Endothelial cell of umbilical vein (primary cell): Measurements from ENCODE around the gene VASN. TPM values are rescaled to one million over a fixed set of nuclear protein-coding genes. Genes with fewer than 3 reads are reported as not detected.

Source experiments
- BruUV-seq: library from RNA; stranded (reverse); fragments of 400-500 nt; replicated peaks from 2 replicates; lab custom pipeline; 2021; lab: Mats Ljungman, UMichigan
- CTCF ChIA-PET: fragments of 300-600, 350-600 bp; sonication (Branson Sonifier 250); formaldehyde crosslinking; loops from one replicate; lab custom pipeline; 2021; ENCODE audit warnings: antibody characterized with exemption, inconsistent platforms; lab: Charles Lee
- POLR2A ChIA-PET: fragments of 300-600, 350-600 bp; sonication (Branson Sonifier 250); formaldehyde crosslinking; loops from one replicate; lab custom pipeline; 2021; ENCODE audit warnings: antibody characterized with exemption, inconsistent platforms; lab: Charles Lee
- DNase-seq: peaks from one replicate; pipeline ENCODE4 v3.0.0-alpha.2; 2011; ENCODE audit warnings: low read depth, low spot score
- FAIRE-seq: peaks from 2 replicates; lab custom pipeline; 2011; peaks lifted over from hg19 to GRCh38; lab: Jason Lieb, UNC
- H2AFZ ChIP-seq: 2 replicates; pipeline ENCODE4 v1.6.0; 2012; ENCODE audit warnings: low read depth, low read length, control low read depth, inconsistent platforms
- H3K27ac ChIP-seq: 2 replicates; pipeline ENCODE4 v1.5.1; 2011; ENCODE audit warnings: low read depth, mild to moderate bottlenecking, control low read depth, low read length, moderate library complexity; ENCODE audit not compliant: insufficient read depth
- H3K27me3 ChIP-seq, 2 experiments: 2 replicates each; pipeline versions ENCODE4 v1.6.0 to v1.6.1; 2011; ENCODE audit warnings: low read length in 2 of 2, mixed read lengths in 1 of 2; ENCODE audit not compliant: control insufficient read depth in 2 of 2, insufficient read depth in 2 of 2
- H3K36me3 ChIP-seq, 2 experiments: 2 replicates in 1 of 2; 3 replicates in 1 of 2; pipeline ENCODE4 v1.5.1; 2011; ENCODE audit warnings: low read length in 2 of 2, mild to moderate bottlenecking in 1 of 2, moderate library complexity in 1 of 2; ENCODE audit not compliant: control insufficient read depth in 2 of 2, insufficient read depth in 2 of 2; ENCODE audit errors: extremely low read depth in 1 of 2
- H3K4me1 ChIP-seq: 3 replicates; pipeline ENCODE4 v1.5.1; 2011; ENCODE audit warnings: mild to moderate bottlenecking, low read length; ENCODE audit not compliant: control insufficient read depth, insufficient read depth; ENCODE audit errors: extremely low read depth
- H3K4me2 ChIP-seq: 2 replicates; pipeline ENCODE4 v1.6.1; 2011; ENCODE audit warnings: low read length, control low read depth, mixed read lengths; ENCODE audit not compliant: insufficient read depth
- H3K4me3 ChIP-seq, 3 experiments: fragments of 200-600 bp in 1 of 3; sonication (generic), shearing (Covaris generic) in 1 of 3; replicated peaks in 1 of 3; 2 replicates each; pipeline ENCODE4 v1.5.1; 2011 to 2016; ENCODE audit warnings: control low read depth in 3 of 3, low read length in 3 of 3, mild to moderate bottlenecking in 2 of 3, inconsistent platforms in 1 of 3, low read depth in 1 of 3, moderate library complexity in 1 of 3; ENCODE audit not compliant: insufficient read depth in 1 of 3
- H3K79me2 ChIP-seq: 2 replicates; pipeline ENCODE4 v1.6.0; 2012; ENCODE audit warnings: low read length, inconsistent platforms; ENCODE audit not compliant: control insufficient read depth, insufficient read depth
- H3K9ac ChIP-seq: replicated peaks from 2 replicates; pipeline ENCODE3; 2011; ENCODE audit warnings: low read length, control low read depth; ENCODE audit not compliant: insufficient read depth; ENCODE audit errors: extremely low read depth
- H3K9me1 ChIP-seq: replicated peaks from 3 replicates; pipeline ENCODE4 v1.6.0; 2011; ENCODE audit warnings: mild to moderate bottlenecking, low read length; ENCODE audit not compliant: control insufficient read depth, insufficient read depth; ENCODE audit errors: extremely low read depth
- H3K9me3 ChIP-seq: replicated peaks from 2 replicates; pipeline ENCODE4 v1.5.1; 2012; ENCODE audit warnings: low read length, inconsistent platforms; ENCODE audit not compliant: control insufficient read depth, insufficient read depth
- H4K20me1 ChIP-seq: replicated peaks from 2 replicates; pipeline ENCODE3; 2011; ENCODE audit warnings: mild to moderate bottlenecking, low read length; ENCODE audit not compliant: control insufficient read depth, insufficient read depth; ENCODE audit errors: extremely low read depth
- CTCF ChIP-seq, 2 donors: IDR thresholded peaks; 1 replicate in 1 of 2; 2 replicates in 1 of 2; pipeline ENCODE4 v1.5.1; 2011; ENCODE audit warnings: low read length in 2 of 2, mild to moderate bottlenecking in 2 of 2, moderate library complexity in 2 of 2, control low read depth in 1 of 2, inconsistent platforms in 1 of 2, low read depth in 1 of 2; ENCODE audit not compliant: insufficient read depth in 1 of 2; ENCODE audit errors: extremely low read depth in 1 of 2
- EZH2 ChIP-seq: IDR thresholded peaks from 2 replicates; pipeline ENCODE4 v1.6.1; 2012; ENCODE audit warnings: borderline replicate concordance, low read depth, mild to moderate bottlenecking, moderate library complexity, low read length, inconsistent platforms; ENCODE audit not compliant: severe bottlenecking
- FOS ChIP-seq: IDR thresholded peaks from 2 replicates; pipeline ENCODE4 v1.6.1; 2011; ENCODE audit warnings: mild to moderate bottlenecking, low read length, moderate library complexity, borderline replicate concordance; ENCODE audit not compliant: insufficient read depth
- GATA2 ChIP-seq: IDR thresholded peaks from 2 replicates; pipeline ENCODE4 v1.7.0; 2011; ENCODE audit warnings: low read depth, mild to moderate bottlenecking, moderate library complexity, mixed read lengths, low read length; ENCODE audit not compliant: insufficient read length, insufficient read depth
- JUN ChIP-seq: IDR thresholded peaks from 2 replicates; pipeline ENCODE4 v1.6.1; 2011; ENCODE audit warnings: borderline replicate concordance, low read depth; ENCODE audit not compliant: insufficient read length, insufficient read depth
- MAX ChIP-seq: IDR thresholded peaks from 2 replicates; pipeline ENCODE4 v1.6.1; 2011; ENCODE audit not compliant: insufficient read depth, insufficient read length
- MYC ChIP-seq: IDR thresholded peaks from one replicate; pipeline ENCODE4 v1.6.1; 2011; ENCODE audit warnings: mild to moderate bottlenecking, low read depth, low read length
- POLR2A ChIP-seq: IDR thresholded peaks from 2 replicates; pipeline ENCODE4 v1.6.1; 2012; ENCODE audit warnings: low read depth, mild to moderate bottlenecking, control low read depth, low read length
- POLR2AphosphoS5 ChIP-seq: IDR thresholded peaks from 2 replicates; pipeline ENCODE4 v1.6.1; 2012; ENCODE audit warnings: low read depth, mild to moderate bottlenecking, control low read depth, low read length, moderate library complexity; ENCODE audit not compliant: insufficient read depth
- dilution Hi-C: fragments of 300-500 bp; cut with MboI; formaldehyde crosslinking; loops from one replicate; pipeline ENCODE4 v1.15.0; 2019; ENCODE audit warnings: low sequenced_read_pairs; ENCODE audit not compliant: extremely low pct_ligation_motif_present
- intact Hi-C: fragments of 100-400 bp; cut with micrococcal nuclease; formaldehyde crosslinking; loops from one replicate; pipeline ENCODE4 v1.10.0; 2022
- polyA plus RNA-seq, 4 experiments: library from polyadenylated mRNA; depleted of rRNA in 3 of 4; stranded (reverse) in 3 of 4; unstranded in 1 of 4; fragments of >200 nt; gene quantifications; 2 replicates each; pipeline versions ENCODE4 v1.2.1 to v1.2.3, GENCODE V29; 2011 to 2012; ENCODE audit warnings: missing spikeins in 1 of 4
- total RNA-seq: library from RNA; stranded (reverse); gene quantifications from 2 replicates; pipeline ENCODE4 v1.2.3, GENCODE V29; 2021

VASN gene
- total and polyA plus RNA-seq, 2 donors (not counting 3 experiments of a cell fraction or from before 2014, with no cell fraction given) = 0.41 to 0.42 TPM

GRCh38 chr16:4401510-4401909 lies 29.9 kb downstream of the VASN start:
- intact Hi-C loops = loop anchor here (5.0 kb wide), 1 partner anchor 129 kb away; the partner anchor contains the start of gene TFAP4
- FAIRE-seq = no peak
- Histone ChIP-seq H3K27me3 (no peaks in the 10 kb centered on the region), H3K4me3 (no peak overlapping the region), H3K79me2 (no peaks in the 10 kb centered on the region), H3K9me1 (no peaks in the 10 kb centered on the region), H2AFZ (no peak overlapping the region), H3K27ac (no peak overlapping the region), H3K36me3 (peaks cover 0 to 21% of the 10 kb centered on the region in 2 experiments), H3K9ac (no peak overlapping the region), H4K20me1 (no peaks in the 10 kb centered on the region), H3K9me3 (no peaks in the 10 kb centered on the region), H3K4me2 (no peak overlapping the region), H3K4me1 (no peaks in the 10 kb centered on the region)
- TF ChIP-seq EZH2 (no peak), FOS (no peak), GATA2 (no peak), MYC (no peak), CTCF (IDR thresholded peaks at IDR 0.05; ENCODE audit: extremely low read depth in 1 of 2, insufficient read depth in 1 of 2, low read depth in 1 of 2, low read length in 2 of 2) (no peak), JUN (no peak), POLR2AphosphoS5 (no peak), MAX (no peak), POLR2A (no peak)
- no TSS peak for BruUV-seq
- POLR2A ChIA-PET = no interaction called here
- CTCF ChIA-PET = interaction anchor here (0.6 to 5.4 kb wide), 17 partner anchors 10 to 850 kb away, joined by 3 to 102 read pairs (median 24); partner anchors contain the start of genes CORO7, GLIS2, PAM16 and TFAP4
- dilution Hi-C loops = no loop called here
- DNase-seq = no peak
